PC-3 (cell line): Measurements from ENCODE around the gene MBOAT1. TPM values are rescaled to one million over a fixed set of nuclear protein-coding genes. Genes with fewer than 3 reads are reported as not detected.

Experiments
- ATAC-seq: fragments of 200-7000 bp; cut with Tn5 transposase; 2 replicates; pipeline ENCODE4 v1.9.1; 2020; ENCODE audit warnings: mild to moderate bottlenecking, moderate library complexity
- BruUV-seq: library from RNA; stranded (reverse); fragments of 400-500 nt; replicated peaks from 2 replicates; lab custom pipeline; 2021; lab: Mats Ljungman, UMichigan
- CTCF ChIA-PET: fragments of 300-600 bp; sonication (Branson Sonifier 250); formaldehyde crosslinking; loops from one replicate; lab custom pipeline; 2022; ENCODE audit warnings: antibody characterized with exemption; lab: Charles Lee
- POLR2A ChIA-PET: fragments of 300-600 bp; sonication (Branson Sonifier 250); formaldehyde crosslinking; loops from one replicate; lab custom pipeline; 2022; ENCODE audit warnings: antibody characterized with exemption; ENCODE audit not compliant: unreplicated experiment; lab: Charles Lee
- DNase-seq: peaks from one replicate; pipeline ENCODE4 v3.0.0-alpha.2; 2015
- H2AFZ ChIP-seq: fragments of 300-600 bp; sonication (generic); 2 replicates; pipeline ENCODE4 v1.6.0; 2016; ENCODE audit warnings: antibody characterized with exemption, low read length
- H3F3A ChIP-seq: fragments of 300-600 bp; sonication (generic); one replicate; pipeline ENCODE4 v1.6.0; 2017; ENCODE audit warnings: antibody characterized with exemption, low read length, control low read depth, mild to moderate bottlenecking; ENCODE audit not compliant: unreplicated experiment
- H3K27ac ChIP-seq: fragments of 300-600 bp; sonication (generic); 2 replicates; pipeline ENCODE4 v1.5.1; 2016; ENCODE audit warnings: mild to moderate bottlenecking, low read length
- H3K27me3 ChIP-seq: fragments of 300-600 bp; sonication (generic); 2 replicates; pipeline ENCODE4 v1.6.1; 2016; ENCODE audit warnings: low read length, mixed read lengths
- H3K36me3 ChIP-seq: fragments of 300-600 bp; sonication (generic); 2 replicates; pipeline ENCODE4 v1.6.1; 2016; ENCODE audit warnings: low read depth, mixed run types, low read length, mixed read lengths
- H3K4me1 ChIP-seq: fragments of 300-600 bp; sonication (generic); 2 replicates; pipeline ENCODE4 v1.5.1; 2016; ENCODE audit warnings: low read length; ENCODE audit not compliant: insufficient read depth
- H3K4me2 ChIP-seq: fragments of 300-600 bp; sonication (generic); 2 replicates; pipeline ENCODE4 v1.6.0; 2016; ENCODE audit warnings: low read length
- H3K4me3 ChIP-seq: fragments of 300-600 bp; sonication (generic); 2 replicates; pipeline ENCODE4 v1.5.1; 2016; ENCODE audit warnings: mild to moderate bottlenecking, low read length, mixed read lengths
- H3K79me2 ChIP-seq: fragments of 300-600 bp; sonication (generic); 2 replicates; pipeline ENCODE4 v1.6.1; 2017; ENCODE audit warnings: low read length, mixed read lengths
- H3K9ac ChIP-seq: fragments of 300-600 bp; sonication (generic); 2 replicates; pipeline ENCODE4 v1.6.0; 2016; ENCODE audit warnings: mild to moderate bottlenecking, low read length
- H3K9me2 ChIP-seq: fragments of 300-600 bp; sonication (generic); replicated peaks from 2 replicates; pipeline ENCODE4 v1.6.1; 2016; ENCODE audit warnings: mixed run types, low read length, mixed read lengths
- H3K9me3 ChIP-seq: fragments of 300-600 bp; sonication (generic); 2 replicates; pipeline ENCODE4 v1.6.1; 2016; ENCODE audit warnings: low read length, mixed read lengths
- H4K20me1 ChIP-seq: fragments of 300-600 bp; sonication (generic); 2 replicates; pipeline ENCODE4 v1.6.1; 2016; ENCODE audit warnings: low read length, mixed read lengths
- CTCF ChIP-seq: fragments of 300-600 bp; sonication (generic); conservative IDR thresholded peaks from 2 replicates; pipeline ENCODE4 v1.5.1; 2017; ENCODE audit warnings: antibody characterized with exemption, low read depth, mild to moderate bottlenecking, low read length
- EZH2 ChIP-seq: fragments of 300-600 bp; sonication (generic); IDR thresholded peaks from one replicate; pipeline ENCODE4 v1.6.1; 2017; ENCODE audit warnings: antibody characterized with exemption, mild to moderate bottlenecking, low read length; ENCODE audit not compliant: unreplicated experiment
- EZH2phosphoT487 ChIP-seq: fragments of 300-600 bp; sonication (generic); IDR thresholded peaks from 2 replicates; pipeline ENCODE4 v1.6.1; 2018; ENCODE audit warnings: mild to moderate bottlenecking, antibody characterized with exemption, low read length, borderline replicate concordance
- intact Hi-C: fragments of 100-400 bp; cut with micrococcal nuclease; formaldehyde crosslinking; loops from 2 replicates; pipeline ENCODE4 v1.9.0; 2023
- total RNA-seq: library from RNA; depleted of rRNA; stranded (reverse); fragments of >200 nt; gene quantifications from 2 replicates; pipeline ENCODE4 v1.2.3, GENCODE V29; 2014

MBOAT1 gene
- total RNA-seq, 1 experiment from 2014 or later, result 8.4 TPM

GRCh38 chr6:20208687-20209378 is 3.4 kb downstream of the MBOAT1 start:
- Histone ChIP-seq H3K27me3 (no peaks in the 10 kb centered on the region), H3K9me3 (no peaks in the 10 kb centered on the region), H3K9ac (no peak overlapping the region), H3K36me3 (no peaks in the 10 kb centered on the region), H4K20me1 (no peaks in the 10 kb centered on the region), H2AFZ (no peak overlapping the region), H3K9me2 (no peaks in the 10 kb centered on the region), H3K79me2 (peaks cover 68% of the 10 kb centered on the region), H3K4me3 (no peak overlapping the region), H3F3A (peaks cover 2% of the 10 kb centered on the region), H3K4me1 (peaks cover 17% of the 10 kb centered on the region), H3K27ac (no peak overlapping the region), H3K4me2 (no peak overlapping the region)
- intact Hi-C loops, result no loop called here
- DNase-seq, result no peak
- CTCF ChIA-PET, result no interaction called here
- BruUV-seq, result no TSS peak
- POLR2A ChIA-PET, result no interaction called here
- no peak for TF ChIP-seq EZH2
- TF ChIP-seq EZH2phosphoT487, result no peak
- no peak for TF ChIP-seq CTCF
- no peak for ATAC-seq

GRCh38 chr6:20207088-20207418 is 5.2 kb downstream of the MBOAT1 start:
- peaks cover 23% of the 10 kb centered on the region for H3K4me1 ChIP-seq
- ATAC-seq, result no peak
- H4K20me1 ChIP-seq, result no peaks in the 10 kb centered on the region
- no peak overlapping the region for H3K9ac ChIP-seq
- H3K9me3 ChIP-seq, result no peaks in the 10 kb centered on the region
- no peaks in the 10 kb centered on the region for H3K9me2 ChIP-seq
- no peaks in the 10 kb centered on the region for H3K36me3 ChIP-seq
- no peak for DNase-seq
- H3K4me3 ChIP-seq, result no peak overlapping the region
- TF ChIP-seq CTCF (no peak), EZH2phosphoT487 (no peak), EZH2 (no peak)
- peaks cover 8% of the 10 kb centered on the region for H3F3A ChIP-seq
- H3K27me3 ChIP-seq, result no peaks in the 10 kb centered on the region
- H3K27ac ChIP-seq, result no peak overlapping the region
- peaks cover 81% of the 10 kb centered on the region for H3K79me2 ChIP-seq
- CTCF ChIA-PET, result no interaction called here
- no peak overlapping the region for H3K4me2 ChIP-seq
- intact Hi-C loops, result no loop called here
- BruUV-seq, result no TSS peak
- no peak overlapping the region for H2AFZ ChIP-seq
- POLR2A ChIA-PET, result no interaction called here

GRCh38 chr6:20205722-20206161 is 6.5 kb downstream of the MBOAT1 start:
- Histone ChIP-seq H3K9me2 (no peaks in the 10 kb centered on the region), H2AFZ (no peak overlapping the region), H3K9ac (no peak overlapping the region), H3K4me1 (peaks cover 30% of the 10 kb centered on the region), H3F3A (peaks cover 8% of the 10 kb centered on the region), H3K27me3 (no peaks in the 10 kb centered on the region), H3K27ac (no peak overlapping the region), H3K9me3 (no peaks in the 10 kb centered on the region), H3K4me3 (no peak overlapping the region), H3K36me3 (no peaks in the 10 kb centered on the region), H3K4me2 (no peak overlapping the region), H3K79me2 (peaks cover 85% of the 10 kb centered on the region), H4K20me1 (no peaks in the 10 kb centered on the region)
- no TSS peak for BruUV-seq
- TF ChIP-seq EZH2, result no peak
- TF ChIP-seq EZH2phosphoT487, result no peak
- no peak for TF ChIP-seq CTCF
- DNase-seq, result no peak
- ChIA-PET POLR2A (no interaction called here), CTCF (no interaction called here)
- no peak for ATAC-seq
- intact Hi-C loops, result no loop called here
